ENCODE results near the gene TAF12. TPM values are rescaled to one million over a fixed set of nuclear protein-coding genes. Genes with fewer than 3 reads are reported as not detected.

TAF12 gene
- total and polyA plus RNA-seq, 4 donors: 9.5 to 14.5 (median 11.9) TPM

DNA sequence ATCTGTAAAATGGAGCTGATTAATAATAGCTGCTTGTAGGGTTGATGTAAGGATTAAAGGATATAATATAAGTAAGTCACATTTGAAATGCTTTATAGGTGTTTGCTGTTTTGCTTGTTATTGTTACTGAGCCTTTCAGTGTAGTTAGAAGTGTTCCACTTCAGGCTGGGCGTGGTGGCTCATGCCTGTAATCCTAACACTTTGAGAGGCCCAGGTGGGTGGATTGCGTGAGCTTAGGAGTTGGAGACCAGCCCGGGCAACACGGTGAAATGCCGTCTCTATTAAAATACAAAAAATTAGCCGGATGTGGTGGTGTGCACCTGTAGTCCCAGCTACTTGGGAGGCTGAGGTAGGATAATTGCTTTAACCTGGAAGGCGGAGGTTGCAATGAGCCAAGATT is 77.8 kb downstream of the TAF12 start:
- H3K27ac ChIP-seq (ENCODE audit: low read depth in 1 of 2, low read length in 2 of 2): no peak overlapping the region
- DNase-seq (ENCODE audit: low spot score): no peak

DNA sequence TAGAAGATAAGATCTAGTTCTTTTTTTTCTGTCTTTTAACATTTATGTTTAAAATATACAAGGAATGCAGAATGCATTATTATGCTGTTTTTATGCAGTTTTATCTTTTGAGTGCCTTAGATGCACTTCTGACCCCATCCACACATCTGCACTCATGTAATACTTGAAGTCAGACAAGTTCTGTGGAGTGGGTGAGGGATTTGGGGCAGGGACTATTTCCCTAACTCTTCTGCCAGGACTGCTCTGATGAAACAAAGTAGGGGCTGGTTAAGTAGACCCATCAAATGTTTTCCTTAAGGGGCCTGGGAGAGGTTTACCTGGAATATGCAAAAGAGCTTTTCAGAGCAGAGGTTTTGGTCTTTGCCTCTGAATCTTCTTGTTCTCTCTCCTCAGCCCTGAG is 78.6 kb downstream of the TAF12 start:
- Histone ChIP-seq H3K4me3 (ENCODE audit: low read depth in 1 of 3, low read length in 3 of 3) (no peak overlapping the region), H3K9ac (ENCODE audit: low read depth in 1 of 2, low read length in 2 of 2) (no peak overlapping the region), H3K9me3 (ENCODE audit: control insufficient read depth in 4 of 4, low read length in 3 of 4) (no peaks in the 10 kb centered on the region), H3K27me3 (ENCODE audit: control insufficient read depth in 4 of 4, insufficient read depth in 4 of 4, low read length in 3 of 4) (no peaks in the 10 kb centered on the region), H3K27ac (ENCODE audit: low read depth in 1 of 2, low read length in 2 of 2) (no peak overlapping the region), H3K36me3 (ENCODE audit: control insufficient read depth in 4 of 4, insufficient read depth in 3 of 4, low read depth in 1 of 4, low read length in 3 of 4) (peaks cover 20 to 47% (median 31%) of the 10 kb centered on the region in 4 donors), H3K4me1 (ENCODE audit: control insufficient read depth in 4 of 4, insufficient read depth in 4 of 4, low read length in 3 of 4) (no peaks in the 10 kb centered on the region)
- DNase-seq (ENCODE audit: low spot score): no peak
- no peak for TF ChIP-seq GABPA (IDR thresholded peaks at IDR 0.05 in 1 of 2, conservative IDR thresholded peaks at IDR 0.05 in 1 of 2)
- TF ChIP-seq, protein P1, sequence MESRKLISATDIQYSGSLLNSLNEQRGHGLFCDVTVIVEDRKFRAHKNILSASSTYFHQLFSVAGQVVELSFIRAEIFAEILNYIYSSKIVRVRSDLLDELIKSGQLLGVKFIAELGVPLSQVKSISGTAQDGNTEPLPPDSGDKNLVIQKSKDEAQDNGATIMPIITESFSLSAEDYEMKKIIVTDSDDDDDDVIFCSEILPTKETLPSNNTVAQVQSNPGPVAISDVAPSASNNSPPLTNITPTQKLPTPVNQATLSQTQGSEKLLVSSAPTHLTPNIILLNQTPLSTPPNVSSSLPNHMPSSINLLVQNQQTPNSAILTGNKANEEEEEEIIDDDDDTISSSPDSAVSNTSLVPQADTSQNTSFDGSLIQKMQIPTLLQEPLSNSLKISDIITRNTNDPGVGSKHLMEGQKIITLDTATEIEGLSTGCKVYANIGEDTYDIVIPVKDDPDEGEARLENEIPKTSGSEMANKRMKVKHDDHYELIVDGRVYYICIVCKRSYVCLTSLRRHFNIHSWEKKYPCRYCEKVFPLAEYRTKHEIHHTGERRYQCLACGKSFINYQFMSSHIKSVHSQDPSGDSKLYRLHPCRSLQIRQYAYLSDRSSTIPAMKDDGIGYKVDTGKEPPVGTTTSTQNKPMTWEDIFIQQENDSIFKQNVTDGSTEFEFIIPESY (IDR thresholded peaks at IDR 0.05): no peak
- TF ChIP-seq RXRA (IDR thresholded peaks at IDR 0.05): no peak
- no peak for TF ChIP-seq SP1 (IDR thresholded peaks at IDR 0.05)
- no peak for TF ChIP-seq JUND (IDR thresholded peaks at IDR 0.05)

More for the DNA sequence above, 77.8 kb downstream of the TAF12 start:
- H3K27me3 ChIP-seq (ENCODE audit: control insufficient read depth in 4 of 4, insufficient read depth in 4 of 4, low read length in 3 of 4): no peaks in the 10 kb centered on the region
- TF ChIP-seq HNF4G (IDR thresholded peaks at IDR 0.05) (no peak), TAF1 (conservative IDR thresholded peaks at IDR 0.05) (no peak)
- no peaks in the 10 kb centered on the region for H3K9me3 ChIP-seq (ENCODE audit: control insufficient read depth in 4 of 4, low read length in 3 of 4)
- H3K4me1 ChIP-seq (ENCODE audit: control insufficient read depth in 4 of 4, insufficient read depth in 4 of 4, low read length in 3 of 4): no peaks in the 10 kb centered on the region
- no peak overlapping the region for H3K4me3 ChIP-seq (ENCODE audit: low read depth in 1 of 3, low read length in 3 of 3)
- peaks cover 20 to 47% (median 31%) of the 10 kb centered on the region in 4 donors for H3K36me3 ChIP-seq (ENCODE audit: control insufficient read depth in 4 of 4, insufficient read depth in 3 of 4, low read depth in 1 of 4, low read length in 3 of 4)
- H3K9ac ChIP-seq (ENCODE audit: low read depth in 1 of 2, low read length in 2 of 2): no peak overlapping the region
- 98% methylated on average over 7 of the region's 7 CpGs for WGBS

DNA sequence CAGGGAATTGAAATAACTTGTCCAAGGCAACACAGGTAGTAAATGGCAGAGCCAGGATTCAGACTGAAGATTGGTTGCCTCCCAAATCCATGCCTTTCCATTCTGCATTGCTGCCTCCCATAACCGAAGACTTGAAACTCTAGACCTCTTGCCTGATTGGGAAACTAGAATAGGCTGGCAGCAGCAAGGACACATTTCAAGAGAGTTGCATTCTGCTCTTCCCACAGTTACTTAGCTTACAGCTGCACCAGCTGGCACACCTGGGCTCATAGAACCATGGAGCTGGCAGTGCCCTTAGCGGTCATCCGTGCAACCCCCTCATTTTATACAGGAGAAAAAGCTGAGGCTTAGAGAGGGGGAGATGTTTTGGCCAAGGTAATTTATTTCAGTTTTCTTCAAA is 82.0 kb downstream of the TAF12 start:
- H3K36me3 ChIP-seq (ENCODE audit: control insufficient read depth in 4 of 4, insufficient read depth in 3 of 4, low read depth in 1 of 4, low read length in 3 of 4): peaks cover 13 to 29% (median 24%) of the 10 kb centered on the region in 4 donors
- 98% methylated on average over 3 of the region's 3 CpGs for WGBS

More for the DNA sequence above, 82.0 kb downstream of the TAF12 start:
- H3K4me3 ChIP-seq (ENCODE audit: low read depth in 1 of 3, low read length in 3 of 3): no peak overlapping the region
- H3K9me3 ChIP-seq (ENCODE audit: control insufficient read depth in 4 of 4, low read length in 3 of 4): no peaks in the 10 kb centered on the region
- DNase-seq (ENCODE audit: low spot score): no peak
- H3K27ac ChIP-seq (ENCODE audit: low read depth in 1 of 2, low read length in 2 of 2): no peak overlapping the region
- no peaks in the 10 kb centered on the region for H3K27me3 ChIP-seq (ENCODE audit: control insufficient read depth in 4 of 4, insufficient read depth in 4 of 4, low read length in 3 of 4)
- H3K4me1 ChIP-seq (ENCODE audit: control insufficient read depth in 4 of 4, insufficient read depth in 4 of 4, low read length in 3 of 4): no peaks in the 10 kb centered on the region
- no peak overlapping the region for H3K9ac ChIP-seq (ENCODE audit: low read depth in 1 of 2, low read length in 2 of 2)
- TF ChIP-seq YY1 (IDR thresholded peaks at IDR 0.05) (no peak), RAD21 (IDR thresholded peaks at IDR 0.05) (no peak), FOXA1 (IDR thresholded peaks at IDR 0.05) (no peak), EGR1 (IDR thresholded peaks at IDR 0.05; ENCODE audit: low read depth in 2 of 2) (no peak)
- TF ChIP-seq, protein P1 (IDR thresholded peaks at IDR 0.05): no peak
- TF ChIP-seq, protein P2, sequence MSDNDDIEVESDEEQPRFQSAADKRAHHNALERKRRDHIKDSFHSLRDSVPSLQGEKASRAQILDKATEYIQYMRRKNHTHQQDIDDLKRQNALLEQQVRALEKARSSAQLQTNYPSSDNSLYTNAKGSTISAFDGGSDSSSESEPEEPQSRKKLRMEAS (IDR thresholded peaks at IDR 0.05): no peak
- TF ChIP-seq, protein P3, sequence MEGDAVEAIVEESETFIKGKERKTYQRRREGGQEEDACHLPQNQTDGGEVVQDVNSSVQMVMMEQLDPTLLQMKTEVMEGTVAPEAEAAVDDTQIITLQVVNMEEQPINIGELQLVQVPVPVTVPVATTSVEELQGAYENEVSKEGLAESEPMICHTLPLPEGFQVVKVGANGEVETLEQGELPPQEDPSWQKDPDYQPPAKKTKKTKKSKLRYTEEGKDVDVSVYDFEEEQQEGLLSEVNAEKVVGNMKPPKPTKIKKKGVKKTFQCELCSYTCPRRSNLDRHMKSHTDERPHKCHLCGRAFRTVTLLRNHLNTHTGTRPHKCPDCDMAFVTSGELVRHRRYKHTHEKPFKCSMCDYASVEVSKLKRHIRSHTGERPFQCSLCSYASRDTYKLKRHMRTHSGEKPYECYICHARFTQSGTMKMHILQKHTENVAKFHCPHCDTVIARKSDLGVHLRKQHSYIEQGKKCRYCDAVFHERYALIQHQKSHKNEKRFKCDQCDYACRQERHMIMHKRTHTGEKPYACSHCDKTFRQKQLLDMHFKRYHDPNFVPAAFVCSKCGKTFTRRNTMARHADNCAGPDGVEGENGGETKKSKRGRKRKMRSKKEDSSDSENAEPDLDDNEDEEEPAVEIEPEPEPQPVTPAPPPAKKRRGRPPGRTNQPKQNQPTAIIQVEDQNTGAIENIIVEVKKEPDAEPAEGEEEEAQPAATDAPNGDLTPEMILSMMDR (IDR thresholded peaks at IDR 0.05; ENCODE audit: low read depth, low read length, missing input control): no peak

Small RNAs within 50 kb of the gene (small RNA-seq; reads per million reads assigned to genes)
- not detected for gene RF00422
- gene RNU11: not detected
- not detected for gene SNORA16A
- gene SNORA44: not detected
- not detected for gene SNORA61
- 2,202 reads per million, percentile 100 among the genes with 10 or more reads in this experiment for gene SNORD99

Other genes with a start within 250 kb of the TAF12 start
- 10 to 100 TPM; 18.9 to 21.8 TPM for gene RCC1, start 137.0 kb downstream of the TAF12 start, total RNA-seq
- gene RCC1, start 137.0 kb downstream of the TAF12 start, polyA plus RNA-seq: 10 to 100 TPM in 1 of 2 donors, 1 to 10 TPM in 1; 2.2 to 18.1 TPM
- 10 to 100 TPM in 1 of 2 donors, 1 to 10 TPM in 1; 8.5 to 12.0 TPM for gene TRNAU1AP, start 90.0 kb downstream of the TAF12 start, total RNA-seq
- gene TRNAU1AP, start 90.0 kb downstream of the TAF12 start, polyA plus RNA-seq: 1 to 10 TPM; 5.6 to 9.2 TPM
- gene RAB42, start 50.8 kb downstream of the TAF12 start, total RNA-seq: 1 to 10 TPM; 1.1 to 5.9 TPM
- gene RAB42, start 50.8 kb downstream of the TAF12 start, polyA plus RNA-seq: under 1 TPM; 0.35 to 0.92 TPM
- not detected for gene RNU11, start 5.5 kb upstream of the TAF12 start, total RNA-seq
- gene RNU11, start 5.5 kb upstream of the TAF12 start, polyA plus RNA-seq: not detected
- gene GMEB1, start 25.7 kb upstream of the TAF12 start, total RNA-seq: 1 to 10 TPM; 5.4 to 6.1 TPM
- gene GMEB1, start 25.7 kb upstream of the TAF12 start, polyA plus RNA-seq: 1 to 10 TPM; 1.8 to 2.2 TPM
- 10 to 100 TPM; 31.1 to 37.9 TPM for gene YTHDF2, start 93.9 kb upstream of the TAF12 start, total RNA-seq
- gene YTHDF2, start 93.9 kb upstream of the TAF12 start, polyA plus RNA-seq: 10 to 100 TPM; 21.1 to 28.7 TPM
- gene OPRD1, start 169.1 kb upstream of the TAF12 start, total RNA-seq: not detected
- gene OPRD1, start 169.1 kb upstream of the TAF12 start, polyA plus RNA-seq: under 1 TPM in 1 of 2 donors, not detected in 1; 0.01 TPM

Data from liver (tissue), 10 donors.